CD14-positive monocyte (primary cell): Measurements from ENCODE around the gene CFTR. TPM values are rescaled to one million over a fixed set of nuclear protein-coding genes. Genes with fewer than 3 reads are reported as not detected.

Experiments used
- DNase-seq, 3 donors: peaks; one replicate each; pipeline ENCODE4 v3.0.0-alpha.2; 2011 to 2022
- H2AFZ ChIP-seq: 2 replicates; pipeline ENCODE4 v1.6.0; 2012; ENCODE audit warnings: mild to moderate bottlenecking, low read depth, low read length, inconsistent platforms; ENCODE audit not compliant: insufficient read depth, poor library complexity, severe bottlenecking
- H3K27ac ChIP-seq, 2 donors: 1 replicate in 1 of 2; 2 replicates in 1 of 2; pipeline ENCODE4 v1.5.1; 2012 to 2013; ENCODE audit warnings: low read length in 2 of 2, control low read depth in 1 of 2, inconsistent platforms in 1 of 2, low read depth in 1 of 2, mild to moderate bottlenecking in 1 of 2
- H3K27me3 ChIP-seq, 2 donors: one replicate each; pipeline versions ENCODE4 v1.6.0 to v1.6.1; 2011 to 2013; ENCODE audit warnings: low read length in 2 of 2; ENCODE audit not compliant: control insufficient read depth in 2 of 2, insufficient read depth in 2 of 2
- H3K36me3 ChIP-seq, 2 donors: replicated peaks in 1 of 2; 1 replicate in 1 of 2; 2 replicates in 1 of 2; pipeline versions ENCODE4 v1.5.1 to v1.6.1; 2012 to 2013; ENCODE audit warnings: low read length in 2 of 2, control low read depth in 1 of 2, inconsistent platforms in 1 of 2, mild to moderate bottlenecking in 1 of 2; ENCODE audit not compliant: insufficient read depth in 2 of 2, control insufficient read depth in 1 of 2
- H3K4me1 ChIP-seq, 2 donors: 1 replicate in 1 of 2; 2 replicates in 1 of 2; pipeline versions ENCODE4 v1.5.1 to v1.6.1; 2012 to 2013; ENCODE audit warnings: low read length in 2 of 2, control low read depth in 1 of 2, inconsistent platforms in 1 of 2, mild to moderate bottlenecking in 1 of 2, moderate library complexity in 1 of 2; ENCODE audit not compliant: insufficient read depth in 2 of 2, control insufficient read depth in 1 of 2
- H3K4me2 ChIP-seq: replicated peaks from 2 replicates; pipeline ENCODE3; 2012; ENCODE audit warnings: low read length, moderate library complexity, mild to moderate bottlenecking; ENCODE audit not compliant: poor library complexity, severe bottlenecking; ENCODE audit errors: extremely low read depth
- H3K4me3 ChIP-seq, 3 experiments: fragments of 200-600 bp in 1 of 3; sonication (generic) in 1 of 3; replicated peaks in 1 of 3; 1 replicate in 2 of 3; 2 replicates in 1 of 3; pipeline ENCODE4 v1.5.1; 2011 to 2013; ENCODE audit warnings: low read length in 3 of 3, mild to moderate bottlenecking in 3 of 3, control low read depth in 2 of 3, low read depth in 2 of 3, inconsistent platforms in 1 of 3, moderate library complexity in 1 of 3
- H3K79me2 ChIP-seq: 2 replicates; pipeline ENCODE4 v1.6.0; 2012; ENCODE audit warnings: mild to moderate bottlenecking, control low read depth, inconsistent platforms, low read length, moderate library complexity; ENCODE audit not compliant: insufficient read depth
- H3K9ac ChIP-seq: 2 replicates; pipeline ENCODE4 v1.6.0; 2017; ENCODE audit warnings: low read length, mild to moderate bottlenecking; ENCODE audit not compliant: insufficient read depth, poor library complexity, severe bottlenecking
- H3K9me3 ChIP-seq, 2 donors: replicated peaks in 1 of 2; 1 replicate in 1 of 2; 2 replicates in 1 of 2; pipeline versions ENCODE4 v1.5.1 to v1.6.1; 2012 to 2013; ENCODE audit warnings: low read length in 2 of 2, control low read depth in 1 of 2; ENCODE audit not compliant: control insufficient read depth in 1 of 2, insufficient read depth in 1 of 2
- H4K20me1 ChIP-seq: 2 replicates; pipeline ENCODE4 v1.6.0; 2012; ENCODE audit warnings: mild to moderate bottlenecking, low read length, control low read depth, moderate library complexity; ENCODE audit not compliant: insufficient read depth
- H3K27ac Mint-ChIP-seq, 7 donors: one replicate each; pipeline ENCODE4 v1.8.0; 2020; ENCODE audit warnings: mild to moderate bottlenecking in 7 of 7, mixed read lengths in 7 of 7, moderate library complexity in 6 of 7, inconsistent platforms in 2 of 7
- H3K27me3 Mint-ChIP-seq, 3 donors: one replicate each; pipeline ENCODE4 v1.8.0; 2021 to 2022; ENCODE audit warnings: low read depth in 3 of 3, mild to moderate bottlenecking in 3 of 3, mixed read lengths in 3 of 3, moderate library complexity in 3 of 3, inconsistent platforms in 1 of 3
- H3K36me3 Mint-ChIP-seq, 2 donors: one replicate each; pipeline ENCODE4 v1.8.0; 2020; ENCODE audit warnings: mixed read lengths in 2 of 2, inconsistent platforms in 1 of 2, mild to moderate bottlenecking in 1 of 2
- H3K4me1 Mint-ChIP-seq: one replicate; pipeline ENCODE4 v1.8.0; 2020; ENCODE audit warnings: mild to moderate bottlenecking, mixed read lengths
- H3K4me3 Mint-ChIP-seq, 2 donors: one replicate each; pipeline ENCODE4 v1.8.0; 2020; ENCODE audit warnings: mild to moderate bottlenecking in 2 of 2, mixed read lengths in 2 of 2, moderate library complexity in 1 of 2
- H3K9me3 Mint-ChIP-seq, 7 donors: one replicate each; pipeline ENCODE4 v1.8.0; 2020 to 2022; ENCODE audit warnings: mixed read lengths in 7 of 7, mild to moderate bottlenecking in 6 of 7, moderate library complexity in 6 of 7, inconsistent platforms in 2 of 7
- CTCF ChIP-seq: fragments of 200-600 bp; IDR thresholded peaks from one replicate; pipeline ENCODE4 v1.8.0; 2022; ENCODE audit warnings: antibody characterized with exemption, mild to moderate bottlenecking
- WGBS: methylation state at CpG from one replicate; pipeline ENCODE4 v1.1.5; 2013; ENCODE audit warnings: missing lambda C conversion rate; ENCODE audit not compliant: insufficient coverage; 5-methylcytosine and 5-hydroxymethylcytosine counted together
- intact Hi-C, 2 donors: fragments of 100-400 bp; cut with micrococcal nuclease; formaldehyde crosslinking; loops; one replicate each; pipeline versions ENCODE4 v1.15.0 to v1.15.1; 2023
- polyA plus RNA-seq, 3 donors: library from polyadenylated mRNA; depleted of rRNA in 1 of 3; unstranded in 2 of 3; stranded (reverse) in 1 of 3; fragments of 300-500 nt in 2 of 3; fragments of >200 nt in 1 of 3; fragmentation: Illumina TruSeq in 2 of 3; gene quantifications; 1 replicate in 2 of 3; 2 replicates in 1 of 3; pipeline ENCODE4 v1.2.3, GENCODE V29; 2012 to 2021

The CFTR gene
- polyA plus RNA-seq, 3 donors, result not detected

DNA sequence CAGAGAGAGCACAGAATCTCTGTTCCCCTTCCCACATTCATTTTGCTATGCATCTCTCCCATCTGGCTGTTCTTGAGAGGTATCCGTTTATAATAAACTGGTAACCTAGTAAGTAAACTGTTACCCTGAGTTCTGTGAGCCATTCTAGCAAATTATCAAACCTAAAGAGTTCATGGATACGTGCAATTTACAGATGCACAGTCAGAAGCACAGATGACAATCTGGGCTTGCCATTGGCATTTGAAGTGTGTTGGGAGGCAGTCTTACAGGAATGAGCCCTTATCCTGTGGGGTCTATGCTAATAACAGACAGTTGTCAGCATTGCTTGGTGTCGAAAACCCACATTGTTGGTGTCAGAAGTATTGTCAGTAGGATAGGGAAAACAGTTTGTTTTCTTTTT, 151.8 kb downstream of the CFTR start:
- Histone ChIP-seq H3K4me3 (no peak overlapping the region), H4K20me1 (no peaks in the 10 kb centered on the region), H3K4me2 (no peak overlapping the region), H3K27me3 (no peaks in the 10 kb centered on the region), H3K9ac (no peak overlapping the region), H3K36me3 (no peaks in the 10 kb centered on the region), H3K4me1 (no peaks in the 10 kb centered on the region), H3K9me3 (no peaks in the 10 kb centered on the region), H3K79me2 (no peaks in the 10 kb centered on the region), H3K27ac (no peak overlapping the region), H2AFZ (no peak overlapping the region)
- Mint-ChIP-seq H3K27ac (no peak overlapping the region), H3K9me3 (peaks cover 0 to 5% (median 0%) of the 10 kb centered on the region in 7 donors), H3K27me3 (peaks cover 0 to 1% (median 0%) of the 10 kb centered on the region in 3 donors), H3K36me3 (no peaks in the 10 kb centered on the region), H3K4me3 (no peak overlapping the region), H3K4me1 (no peaks in the 10 kb centered on the region)
- no peak for TF ChIP-seq CTCF
- DNase-seq, result no peak
- whole genome bisulfite sequencing, result 94% methylated on average over 2 of the region's 3 CpGs
- intact Hi-C loops, result no loop called here

- intact Hi-C loops, result no loop called here
- no peak overlapping the region for H2AFZ ChIP-seq
- H3K79me2 ChIP-seq, result no peaks in the 10 kb centered on the region
- no peaks in the 10 kb centered on the region for H3K36me3 Mint-ChIP-seq
- no peak overlapping the region for H3K9ac ChIP-seq
- no peak overlapping the region for H3K4me2 ChIP-seq
- no peak overlapping the region for H3K27ac ChIP-seq
- H3K4me3 ChIP-seq, result no peak overlapping the region
- H3K4me1 ChIP-seq, result no peaks in the 10 kb centered on the region
- H4K20me1 ChIP-seq, result no peaks in the 10 kb centered on the region
- peaks cover 0 to 3% (median 0%) of the 10 kb centered on the region in 7 donors for H3K9me3 Mint-ChIP-seq
- no peaks in the 10 kb centered on the region for H3K9me3 ChIP-seq
- no peaks in the 10 kb centered on the region for H3K36me3 ChIP-seq
- no peak overlapping the region for H3K4me3 Mint-ChIP-seq
- H3K27me3 ChIP-seq, result no peaks in the 10 kb centered on the region
- no peaks in the 10 kb centered on the region for H3K27me3 Mint-ChIP-seq
- WGBS, result no CpG with 5 or more reads among the region's 2 CpGs
- H3K27ac Mint-ChIP-seq, result no peak overlapping the region
- no peak for DNase-seq
- TF ChIP-seq CTCF, result no peak
- no peaks in the 10 kb centered on the region for H3K4me1 Mint-ChIP-seq
Measured at GRCh38 chr7:117637937-117638336, 158.1 kb downstream of the CFTR start.
